Small intestine (tissue), 16 donors: ENCODE results near the gene RFC1. TPM values are rescaled to one million over a fixed set of nuclear protein-coding genes. Genes with fewer than 3 reads are reported as not detected.
"Not testable (repeated sequence)": the region's sequence is repeated elsewhere in the genome, so short reads cannot be mapped to it uniquely, and the experiment has no call there.

Experiments
- DNase-seq, 2 donors: peaks; one replicate each; pipeline versions ENCODE4 v3.0.0 to v3.0.0-alpha.2; 2013
- FAIRE-seq: peaks from 2 replicates; lab custom pipeline; 2012; peaks lifted over from hg19 to GRCh38; lab: Jason Lieb, UNC
- H3K27ac ChIP-seq, 3 donors: one replicate each; pipeline ENCODE4 v1.5.1; 2013; ENCODE audit warnings: low read length in 2 of 3, mild to moderate bottlenecking in 2 of 3, control low read depth in 1 of 3, inconsistent platforms in 1 of 3, low read depth in 1 of 3, moderate library complexity in 1 of 3
- H3K27me3 ChIP-seq, 3 donors: one replicate each; pipeline ENCODE4 v1.6.1; 2013; ENCODE audit warnings: low read length in 3 of 3, inconsistent platforms in 1 of 3; ENCODE audit not compliant: control insufficient read depth in 3 of 3, insufficient read depth in 3 of 3
- H3K36me3 ChIP-seq, 3 donors: one replicate each; pipeline ENCODE4 v1.6.1; 2013; ENCODE audit warnings: low read length in 3 of 3, inconsistent platforms in 1 of 3, low read depth in 1 of 3, mild to moderate bottlenecking in 1 of 3, moderate library complexity in 1 of 3; ENCODE audit not compliant: control insufficient read depth in 3 of 3, insufficient read depth in 2 of 3
- H3K4me1 ChIP-seq, 3 donors: one replicate each; pipeline ENCODE4 v1.6.1; 2013; ENCODE audit warnings: low read length in 2 of 3, inconsistent platforms in 1 of 3, low read depth in 1 of 3, mild to moderate bottlenecking in 1 of 3, moderate library complexity in 1 of 3; ENCODE audit not compliant: control insufficient read depth in 3 of 3, insufficient read depth in 2 of 3
- H3K4me3 ChIP-seq, 3 donors: one replicate each; pipeline ENCODE4 v1.5.1; 2013; ENCODE audit warnings: low read length in 3 of 3, control low read depth in 1 of 3, inconsistent platforms in 1 of 3, low read depth in 1 of 3, mild to moderate bottlenecking in 1 of 3, moderate library complexity in 1 of 3
- H3K9me3 ChIP-seq, 2 donors: one replicate each; pipeline ENCODE4 v1.6.1; 2013; ENCODE audit warnings: low read depth in 1 of 2, low read length in 1 of 2; ENCODE audit not compliant: control insufficient read depth in 2 of 2, insufficient read depth in 1 of 2
- WGBS, 3 donors: extraction: QIAGEN DNeasy Blood & Tissue Kit; methylation state at CpG; one replicate each; pipeline ENCODE4 v1.1.7; 2013; 5-methylcytosine and 5-hydroxymethylcytosine counted together
- long read RNA-seq, 10 donors: transcript quantifications; one replicate each; lab custom pipeline, GENCODE V29; 2026
- polyA plus RNA-seq, 4 donors: library from polyadenylated mRNA; stranded (reverse) in 3 of 4; unstranded in 1 of 4; fragments of 200-250 nt in 3 of 4; fragments of 120-200 nt in 1 of 4; gene quantifications; one replicate each; pipeline versions ENCODE4 v1.2.1 to v1.2.3, GENCODE V29; 2013
- donor health status: healthy with polysubstance abuse.
- donor health status: control.
- donor health status: control.
- donor health status: Bipolar disorder and iron deficiency.
- donor health status: healthy.

RFC1 gene
- 10 to 100 TPM in 3 of 4 donors, 1 to 10 TPM in 1; 7.4 to 42.0 (median 15.5) TPM for polyA plus RNA-seq
- long read RNA-seq, donor 1, full-length matches to known transcripts, result 9 of 77 reads
- long read RNA-seq, donor 1, partial matches to known transcripts, result 68 of 77 reads
- long read RNA-seq, donor 1, other reads (novel, unspliced or antisense), result 0 of 77 reads
- long read RNA-seq, donor 2, partial matches to known transcripts, result 0 of 1 reads
- long read RNA-seq, donor 2, other reads (novel, unspliced or antisense), result 0 of 1 reads
- long read RNA-seq, donor 3, full-length matches to known transcripts, result 2 of 29 reads
- long read RNA-seq, donor 3, partial matches to known transcripts, result 27 of 29 reads
- long read RNA-seq, donor 3, other reads (novel, unspliced or antisense), result 0 of 29 reads
- long read RNA-seq, donor 4, result 0 reads
- long read RNA-seq, donor 5, result 0 reads
- long read RNA-seq, donor 6, full-length matches to known transcripts, result 3 of 27 reads
- long read RNA-seq, donor 6, partial matches to known transcripts, result 24 of 27 reads
- long read RNA-seq, donor 6, other reads (novel, unspliced or antisense), result 0 of 27 reads
- long read RNA-seq, donor 7, result 0 reads
- long read RNA-seq, donor 8, result 0 reads
- long read RNA-seq, donor 9, full-length matches to known transcripts, result 1 of 1 reads
- long read RNA-seq, donor 9, partial matches to known transcripts, result 0 of 1 reads
- long read RNA-seq, donor 9, other reads (novel, unspliced or antisense), result 0 of 1 reads
- long read RNA-seq, donor 10, full-length matches to known transcripts, result 2 of 36 reads
- long read RNA-seq, donor 10, partial matches to known transcripts, result 34 of 36 reads
- long read RNA-seq, donor 10, other reads (novel, unspliced or antisense), result 0 of 36 reads

GRCh38 chr4:39365830-39366771 is at the start of gene RFC1:
TSS of gene RFC1 (minus strand) at chr4:39366362. CDS start at chr4:39366241, 121 bp downstream.
- Histone ChIP-seq H3K9me3 (peaks cover 0 to 3% of the 10 kb centered on the region in 2 donors), H3K4me1 (peaks cover 0 to 4% (median 3%) of the 10 kb centered on the region in 3 donors), H3K27me3 (no peaks in the 10 kb centered on the region), H3K4me3 (peak within 1 kb of the TSS; percentile 82 to 94 (median 88)), H3K27ac (peak within 1 kb of the TSS; percentile 35 to 89 (median 88)), H3K36me3 (peaks cover 0 to 5% (median 0%) of the 10 kb centered on the region in 3 donors)
- DNase-seq, result peak; percentile 93 to 99
- WGBS, 3 donors, result 3 to 5% (median 4%) methylated on average over 60 of the region's 60 CpGs
- FAIRE-seq, result no peak

GRCh38 chr4:39415678-39416283 is 49.6 kb upstream of the RFC1 start:
- WGBS, 3 donors, result 71 to 73% (median 73%) methylated on average over 2 of the region's 2 CpGs
- Histone ChIP-seq H3K4me3 (no peak overlapping the region), H3K4me1 (no peaks in the 10 kb centered on the region)

GRCh38 chr4:39411561-39411960 is 45.4 kb upstream of the RFC1 start:
- 92 to 96% (median 92%) methylated on average over 8 of the region's 8 CpGs for WGBS, 3 donors
- H3K9me3 ChIP-seq, DNase-seq, H3K4me1 ChIP-seq, FAIRE-seq, H3K36me3 ChIP-seq, H3K4me3 ChIP-seq, H3K27me3 ChIP-seq, H3K27ac ChIP-seq: not testable (repeated sequence)

More at GRCh38 chr4:39415678-39416283, 49.6 kb upstream of the RFC1 start:
- DNase-seq (no peak), FAIRE-seq (no peak)
- no peaks in the 10 kb centered on the region for H3K9me3 ChIP-seq
- H3K27me3 ChIP-seq, result no peaks in the 10 kb centered on the region
- no peaks in the 10 kb centered on the region for H3K36me3 ChIP-seq
- H3K27ac ChIP-seq, result no peak overlapping the region

- no peaks in the 10 kb centered on the region for H3K27me3 ChIP-seq
- H3K4me1 ChIP-seq, result peaks cover 0 to 7% (median 0%) of the 10 kb centered on the region in 3 donors
- H3K36me3 ChIP-seq, result no peaks in the 10 kb centered on the region
- H3K27ac ChIP-seq, result no peak overlapping the region
- no peak for DNase-seq
- FAIRE-seq, result no peak
- WGBS, 3 donors, result 58 to 68% (median 64%) methylated on average over 5 of the region's 5 CpGs
- H3K9me3 ChIP-seq, result no peaks in the 10 kb centered on the region
- H3K4me3 ChIP-seq, result no peak overlapping the region
Measured at GRCh38 chr4:39410415-39410814, 44.3 kb upstream of the RFC1 start.

GRCh38 chr4:39407584-39407885 is 41.4 kb upstream of the RFC1 start:
- H3K4me3 ChIP-seq, result no peak overlapping the region
- 13 to 52% (median 25%) methylated on average over 1 of the region's 1 CpG for WGBS, 3 donors

GRCh38 chr4:39406763-39407583 is 40.8 kb upstream of the RFC1 start, which contains the start of gene KLB:
TSS of gene KLB (plus strand) at chr4:39406930. CDS start at chr4:39406950, 20 bp downstream.
- no peak for FAIRE-seq

More at GRCh38 chr4:39407584-39407885, 41.4 kb upstream of the RFC1 start:
- H3K4me1 ChIP-seq, result peaks cover 0 to 7% (median 0%) of the 10 kb centered on the region in 3 donors
- H3K36me3 ChIP-seq, result no peaks in the 10 kb centered on the region
- no peaks in the 10 kb centered on the region for H3K27me3 ChIP-seq
- no peaks in the 10 kb centered on the region for H3K9me3 ChIP-seq
- FAIRE-seq, result no peak
- no peak for DNase-seq
- H3K27ac ChIP-seq, result no peak overlapping the region

GRCh38 chr4:39401640-39402039 is 35.5 kb upstream of the RFC1 start:
- H3K9me3 ChIP-seq, H3K27ac ChIP-seq, H3K4me1 ChIP-seq, H3K4me3 ChIP-seq, H3K36me3 ChIP-seq, FAIRE-seq, H3K27me3 ChIP-seq, DNase-seq: not testable (repeated sequence)
- WGBS, 3 donors, result 75 to 90% (median 78%) methylated on average over 6 of the region's 6 CpGs

More at GRCh38 chr4:39406763-39407583, 40.8 kb upstream of the RFC1 start, which contains the start of gene KLB:
- peak; percentile 89 to 91 for DNase-seq
- Histone ChIP-seq H3K4me1 (peaks cover 0 to 7% (median 0%) of the 10 kb centered on the region in 3 donors), H3K36me3 (no peaks in the 10 kb centered on the region), H3K27me3 (no peaks in the 10 kb centered on the region), H3K27ac (no peak within 1 kb of the TSS), H3K9me3 (no peaks in the 10 kb centered on the region), H3K4me3 (no peak within 1 kb of the TSS)
- WGBS, 3 donors, result 14 to 50% (median 28%) methylated on average over 12 of the region's 12 CpGs
